GM21825 (cell line): ENCODE results near the gene CUBN.

Experiments
- ATAC-seq: cut with Tn5 transposase; IDR thresholded peaks from one replicate; pipeline ENCODE4 v1.9.1; 2021; ENCODE audit warnings: mild to moderate bottlenecking, moderate library complexity; ENCODE audit not compliant: unreplicated experiment

CUBN gene

GRCh38 chr10:16929069-16929468, 200.5 kb downstream of the CUBN start:
- ATAC-seq: no peak

GRCh38 chr10:16927546-16927945, 202.1 kb downstream of the CUBN start:
- ATAC-seq: no peak

- no peak for ATAC-seq
Measured at GRCh38 chr10:16923726-16924125, 205.9 kb downstream of the CUBN start.

- ATAC-seq: no peak
Measured at GRCh38 chr10:16923309-16923708, 206.3 kb downstream of the CUBN start.

- ATAC-seq: no peak
Measured at GRCh38 chr10:16919121-16919982, 210.3 kb downstream of the CUBN start.

- ATAC-seq: no peak
Measured at GRCh38 chr10:16916496-16916895, 213.1 kb downstream of the CUBN start.

GRCh38 chr10:16915300-16915699, 214.3 kb downstream of the CUBN start:
- no peak for ATAC-seq

- no peak for ATAC-seq
Measured at GRCh38 chr10:16913266-16913665, 216.3 kb downstream of the CUBN start.

- no peak for ATAC-seq
Measured at GRCh38 chr10:16910793-16911164, 218.8 kb downstream of the CUBN start.

- ATAC-seq: no peak
Measured at GRCh38 chr10:16909961-16910792, 219.4 kb downstream of the CUBN start.

- ATAC-seq: no peak
Measured at GRCh38 chr10:16909271-16909767, 220.3 kb downstream of the CUBN start.

- ATAC-seq: no peak
Measured at GRCh38 chr10:16907687-16908086, 221.9 kb downstream of the CUBN start.

- no peak for ATAC-seq
Measured at GRCh38 chr10:16905320-16905719, 224.3 kb downstream of the CUBN start.

- no peak for ATAC-seq
Measured at GRCh38 chr10:16904639-16905061, 225.0 kb downstream of the CUBN start.

- ATAC-seq: no peak
Measured at GRCh38 chr10:16904049-16904448, 225.6 kb downstream of the CUBN start.

GRCh38 chr10:16902606-16903005, 227.0 kb downstream of the CUBN start:
- ATAC-seq: no peak

- no peak for ATAC-seq
Measured at GRCh38 chr10:16901106-16901505, 228.5 kb downstream of the CUBN start.

- no peak for ATAC-seq
Measured at GRCh38 chr10:16896993-16897392, 232.6 kb downstream of the CUBN start.

GRCh38 chr10:16894821-16895220, 234.8 kb downstream of the CUBN start:
- no peak for ATAC-seq

GRCh38 chr10:16893664-16894063, 235.9 kb downstream of the CUBN start:
- no peak for ATAC-seq

GRCh38 chr10:16891375-16892313, 238.0 kb downstream of the CUBN start:
- no peak for ATAC-seq
